ENCODE data around the gene CUBN. TPM values are rescaled to one million over a fixed set of nuclear protein-coding genes. Genes with fewer than 3 reads are reported as not detected.

Gene CUBN
- total RNA-seq, 1 experiment from 2014 or later: 0.46 TPM

GRCh38 chr10:16832351-16833080, 297.1 kb downstream of the CUBN start:
- TF ChIP-seq NFE2L1 (CRISPR knock-in tag; IDR thresholded peaks at IDR 0.05) (no peak), RELA (CRISPR knock-in tag; IDR thresholded peaks at IDR 0.05; ENCODE audit: borderline replicate concordance) (no peak), GTF2I (CRISPR knock-in tag; conservative IDR thresholded peaks at IDR 0.05) (no peak), MLX (CRISPR knock-in tag; IDR thresholded peaks at IDR 0.05) (no peak), ATF6 (CRISPR knock-in tag; IDR thresholded peaks at IDR 0.05) (no peak), ZNF396 (CRISPR knock-in tag; IDR thresholded peaks at IDR 0.05; ENCODE audit: borderline replicate concordance) (no peak), ZNF532 (CRISPR knock-in tag; IDR thresholded peaks at IDR 0.05; ENCODE audit: borderline replicate concordance) (no peak), ZNF423 (CRISPR knock-in tag; IDR thresholded peaks at IDR 0.05) (no peak), ZBTB21 (CRISPR knock-in tag; IDR thresholded peaks at IDR 0.05; ENCODE audit: borderline replicate concordance) (no peak), TEAD4 (CRISPR knock-in tag; IDR thresholded peaks at IDR 0.05) (no peak), NFATC4 (CRISPR knock-in tag; IDR thresholded peaks at IDR 0.05) (no peak), CREM (CRISPR knock-in tag; IDR thresholded peaks at IDR 0.05) (no peak), ZMAT4 (CRISPR knock-in tag; IDR thresholded peaks at IDR 0.05) (no peak), PREB (CRISPR knock-in tag; IDR thresholded peaks at IDR 0.05; ENCODE audit: borderline replicate concordance) (no peak), IRF1 (CRISPR knock-in tag; IDR thresholded peaks at IDR 0.05) (no peak)
- no peak for ATAC-seq
- Mint-ChIP-seq H3K27me3 (ENCODE audit: low read depth) (no peaks in the 10 kb centered on the region), H3K4me3 (no peak overlapping the region), H3K9me3 (no peaks in the 10 kb centered on the region), H3K27ac (no peak overlapping the region), H3K36me3 (no peaks in the 10 kb centered on the region), H3K4me1 (peaks cover 15% of the 10 kb centered on the region)
- CTCF ChIA-PET: interaction anchor here (1.0 kb wide), 1 partner anchor 15 kb away, joined by 3 read pairs; the partner anchor contains the start of gene RSU1
- POLR2A ChIA-PET: no interaction called here
- no peak for DNase-seq (ENCODE audit: low spot score)

GRCh38 chr10:16828701-16829175, 300.9 kb downstream of the CUBN start:
- TF ChIP-seq ATF6 (CRISPR knock-in tag; IDR thresholded peaks at IDR 0.05): no peak
- no peak for TF ChIP-seq RELA (CRISPR knock-in tag; IDR thresholded peaks at IDR 0.05; ENCODE audit: borderline replicate concordance)
- no peak for TF ChIP-seq TEAD1 (CRISPR knock-in tag; IDR thresholded peaks at IDR 0.05)
- TF ChIP-seq ZNF423 (CRISPR knock-in tag; IDR thresholded peaks at IDR 0.05): no peak
- H3K36me3 Mint-ChIP-seq: no peaks in the 10 kb centered on the region
- ChIA-PET CTCF (interaction anchor here (0.6 kb wide), 1 partner anchor 12 kb away, joined by 3 read pairs; the partner anchor contains the start of gene RSU1), POLR2A (no interaction called here)
- H3K4me1 Mint-ChIP-seq: peaks cover 11% of the 10 kb centered on the region
- ATAC-seq (no peak), DNase-seq (ENCODE audit: low spot score) (no peak)
- peaks cover 7% of the 10 kb centered on the region; the same call in 1 of the 2 replicates for H3K9me3 Mint-ChIP-seq
- H3K4me3 Mint-ChIP-seq: no peak overlapping the region
- H3K27me3 Mint-ChIP-seq (ENCODE audit: low read depth): no peaks in the 10 kb centered on the region
- H3K27ac Mint-ChIP-seq: no peak overlapping the region

All from WTC11 (cell line).